DOHH2 (cell line): ENCODE measurements around the gene RAVER1.

ENCODE experiments used
- EZH2phosphoT487 ChIP-seq: fragments of 200-600 bp; sonication (generic); IDR thresholded peaks from 2 replicates; pipeline ENCODE4 v1.6.1; 2017; ENCODE audit warnings: borderline replicate concordance, mild to moderate bottlenecking, antibody characterized with exemption, low read length, moderate library complexity, mixed read lengths
- TF ChIP-seq, protein P1 (sequence below): fragments of 200-600 bp; sonication (generic); IDR thresholded peaks from one replicate; pipeline ENCODE4 v1.5.1; 2014; ENCODE audit warnings: antibody characterized with exemption, mild to moderate bottlenecking, low read depth, low read length; ENCODE audit not compliant: poor library complexity, severe bottlenecking

DNA sequence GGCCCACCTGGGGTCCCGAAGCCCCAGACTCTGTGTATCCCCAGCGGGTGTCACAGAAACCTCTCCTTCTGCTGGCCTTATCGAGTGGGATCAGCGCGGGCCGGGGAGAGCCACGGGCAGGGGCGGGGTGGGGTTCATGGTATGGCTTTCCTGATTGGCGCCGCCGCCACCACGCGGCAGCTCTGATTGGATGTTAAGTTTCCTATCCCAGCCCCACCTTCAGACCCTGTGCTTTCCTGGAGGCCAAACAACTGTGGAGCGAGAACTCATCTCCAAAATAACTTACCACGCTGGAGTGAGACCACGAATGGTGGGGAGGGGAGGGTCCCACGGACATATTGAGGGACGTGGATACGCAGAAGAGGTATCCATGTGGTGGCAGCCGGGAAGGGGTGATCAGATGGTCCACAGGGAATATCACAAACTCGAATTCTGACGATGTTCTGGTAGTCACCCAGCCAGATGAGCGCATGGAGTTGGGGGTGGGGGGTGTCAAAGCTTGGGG, 44.6 kb downstream of the RAVER1 start:
- TF ChIP-seq, protein P1, sequence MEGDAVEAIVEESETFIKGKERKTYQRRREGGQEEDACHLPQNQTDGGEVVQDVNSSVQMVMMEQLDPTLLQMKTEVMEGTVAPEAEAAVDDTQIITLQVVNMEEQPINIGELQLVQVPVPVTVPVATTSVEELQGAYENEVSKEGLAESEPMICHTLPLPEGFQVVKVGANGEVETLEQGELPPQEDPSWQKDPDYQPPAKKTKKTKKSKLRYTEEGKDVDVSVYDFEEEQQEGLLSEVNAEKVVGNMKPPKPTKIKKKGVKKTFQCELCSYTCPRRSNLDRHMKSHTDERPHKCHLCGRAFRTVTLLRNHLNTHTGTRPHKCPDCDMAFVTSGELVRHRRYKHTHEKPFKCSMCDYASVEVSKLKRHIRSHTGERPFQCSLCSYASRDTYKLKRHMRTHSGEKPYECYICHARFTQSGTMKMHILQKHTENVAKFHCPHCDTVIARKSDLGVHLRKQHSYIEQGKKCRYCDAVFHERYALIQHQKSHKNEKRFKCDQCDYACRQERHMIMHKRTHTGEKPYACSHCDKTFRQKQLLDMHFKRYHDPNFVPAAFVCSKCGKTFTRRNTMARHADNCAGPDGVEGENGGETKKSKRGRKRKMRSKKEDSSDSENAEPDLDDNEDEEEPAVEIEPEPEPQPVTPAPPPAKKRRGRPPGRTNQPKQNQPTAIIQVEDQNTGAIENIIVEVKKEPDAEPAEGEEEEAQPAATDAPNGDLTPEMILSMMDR, result no peak
- no peak for TF ChIP-seq EZH2phosphoT487
